SK-N-SH treated with all-trans-retinoic acid at 6 μM for 48 hours (cell line): ENCODE measurements around the gene PIGW.

ENCODE experiments used
- ATAC-seq: fragments of 200-7000 bp; cut with Tn5 transposase; 3 replicates; pipeline ENCODE4 v1.9.1; 2020; ENCODE audit warnings: mild to moderate bottlenecking, moderate library complexity
- ARNTL ChIP-seq: fragments of 450-650 bp; formaldehyde crosslinking; IDR thresholded peaks from 2 replicates; pipeline ENCODE4 v1.5.0; 2020; ENCODE audit warnings: low read depth, mild to moderate bottlenecking, moderate library complexity, borderline replicate concordance
- CSDC2 ChIP-seq: fragments of 250-450 bp; sonication (Bioruptor Pico); IDR thresholded peaks from 2 replicates; pipeline ENCODE4 v1.5.0; 2020; ENCODE audit warnings: mild to moderate bottlenecking, moderate library complexity
- ESRRG ChIP-seq: fragments of 250-450 bp; sonication (Bioruptor Pico); IDR thresholded peaks from 2 replicates; pipeline ENCODE4 v1.6.1; 2021; ENCODE audit warnings: mild to moderate bottlenecking
- ISL1 ChIP-seq: fragments of 250-450 bp; sonication (Bioruptor Pico); IDR thresholded peaks from 2 replicates; pipeline ENCODE4 v2.1.2; 2022; ENCODE audit warnings: mild to moderate bottlenecking, moderate library complexity
- OSR1 ChIP-seq: fragments of 250-450 bp; sonication (Bioruptor Pico); IDR thresholded peaks from 2 replicates; pipeline ENCODE4 v1.8.0; 2022; ENCODE audit warnings: moderate library complexity, mild to moderate bottlenecking, inconsistent platforms
- RARB ChIP-seq: fragments of 250-450 bp; sonication (Bioruptor Pico); IDR thresholded peaks from 2 replicates; pipeline ENCODE4 v1.8.0; 2021; ENCODE audit warnings: mild to moderate bottlenecking, moderate library complexity
- SNAI2 ChIP-seq: fragments of 250-450 bp; sonication (Bioruptor Pico); IDR thresholded peaks from 2 replicates; pipeline ENCODE4 v1.5.0; 2020; ENCODE audit warnings: mild to moderate bottlenecking, moderate library complexity
- TCF4 ChIP-seq: fragments of 250-450 bp; sonication (Bioruptor Pico); IDR thresholded peaks from 2 replicates; pipeline ENCODE4 v1.8.0; 2021; ENCODE audit warnings: mild to moderate bottlenecking, moderate library complexity, borderline replicate concordance
- TOX ChIP-seq: fragments of 250-450 bp; sonication (Bioruptor Pico); IDR thresholded peaks from 2 replicates; pipeline ENCODE4 v1.8.0; 2021; ENCODE audit warnings: mild to moderate bottlenecking, moderate library complexity, borderline replicate concordance
- ZC3H10 ChIP-seq: fragments of 250-450 bp; sonication (Bioruptor Pico); IDR thresholded peaks from 2 replicates; pipeline ENCODE4 v1.5.1; 2021; ENCODE audit warnings: mild to moderate bottlenecking, moderate library complexity
- ZNF565 ChIP-seq: fragments of 450-650 bp; formaldehyde crosslinking; conservative IDR thresholded peaks from 2 replicates; pipeline ENCODE4 v1.5.0; 2020; ENCODE audit warnings: low read depth, mild to moderate bottlenecking, moderate library complexity
- ZNF70 ChIP-seq: fragments of 450-650 bp; formaldehyde crosslinking; IDR thresholded peaks from 2 replicates; pipeline ENCODE4 v1.5.0; 2020; ENCODE audit warnings: mild to moderate bottlenecking, moderate library complexity
- ZNF8 ChIP-seq: fragments of 450-650 bp; formaldehyde crosslinking; IDR thresholded peaks from 2 replicates; pipeline ENCODE4 v1.5.0; 2020; ENCODE audit warnings: mild to moderate bottlenecking, moderate library complexity
- TF ChIP-seq, protein P1 (sequence below): fragments of 250-450 bp; sonication (Bioruptor Pico); IDR thresholded peaks from 2 replicates; pipeline ENCODE4 v1.5.0; 2020; ENCODE audit warnings: mild to moderate bottlenecking, moderate library complexity
- TF ChIP-seq, protein P2 (sequence below): fragments of 250-450 bp; sonication (Bioruptor Pico); IDR thresholded peaks from 2 replicates; pipeline ENCODE4 v1.5.1; 2020; ENCODE audit warnings: low read depth, mild to moderate bottlenecking, moderate library complexity
- TF ChIP-seq, protein P3 (sequence below): fragments of 250-450 bp; sonication (Bioruptor Pico); IDR thresholded peaks from 2 replicates; pipeline ENCODE4 v1.5.1; 2021; ENCODE audit warnings: mild to moderate bottlenecking, moderate library complexity
- TF ChIP-seq, protein P4 (sequence below): fragments of 250-450 bp; sonication (Bioruptor Pico); IDR thresholded peaks from 2 replicates; pipeline ENCODE4 v1.8.0; 2020; ENCODE audit warnings: mild to moderate bottlenecking, moderate library complexity, borderline replicate concordance
- TF ChIP-seq, protein P5 (sequence below): fragments of 250-450 bp; sonication (Bioruptor Pico); IDR thresholded peaks from 2 replicates; pipeline ENCODE4 v1.8.0; 2021; ENCODE audit warnings: low read depth, mild to moderate bottlenecking, moderate library complexity, borderline replicate concordance

Gene PIGW

DNA sequence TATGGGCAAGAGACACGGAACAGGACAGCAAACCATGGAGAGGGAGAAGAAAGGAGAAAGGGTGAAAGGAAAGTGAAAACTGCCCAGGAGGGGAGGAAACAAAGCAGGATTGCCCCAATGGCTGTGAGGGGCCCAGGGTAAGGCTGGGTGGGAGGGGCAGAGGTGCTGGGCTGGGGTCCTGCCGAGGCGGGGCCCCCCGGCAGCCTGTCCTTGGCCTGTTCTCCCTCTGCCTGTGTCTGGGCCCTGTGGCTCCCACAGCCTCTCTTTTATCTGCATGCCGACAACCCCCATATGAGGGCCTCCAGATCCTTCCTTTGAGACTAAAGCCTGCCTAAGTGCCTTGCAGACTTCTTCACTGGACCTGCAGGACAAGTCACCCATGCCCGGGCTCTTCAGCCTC lies 32.8 kb upstream of the PIGW start:
- ATAC-seq, result no peak
- TF ChIP-seq TCF4 (CRISPR knock-in tag) (no peak), ZNF565 (no peak), ARNTL (CRISPR knock-in tag) (no peak), SNAI2 (CRISPR knock-in tag) (no peak), OSR1 (no peak)
- TF ChIP-seq, protein P1, sequence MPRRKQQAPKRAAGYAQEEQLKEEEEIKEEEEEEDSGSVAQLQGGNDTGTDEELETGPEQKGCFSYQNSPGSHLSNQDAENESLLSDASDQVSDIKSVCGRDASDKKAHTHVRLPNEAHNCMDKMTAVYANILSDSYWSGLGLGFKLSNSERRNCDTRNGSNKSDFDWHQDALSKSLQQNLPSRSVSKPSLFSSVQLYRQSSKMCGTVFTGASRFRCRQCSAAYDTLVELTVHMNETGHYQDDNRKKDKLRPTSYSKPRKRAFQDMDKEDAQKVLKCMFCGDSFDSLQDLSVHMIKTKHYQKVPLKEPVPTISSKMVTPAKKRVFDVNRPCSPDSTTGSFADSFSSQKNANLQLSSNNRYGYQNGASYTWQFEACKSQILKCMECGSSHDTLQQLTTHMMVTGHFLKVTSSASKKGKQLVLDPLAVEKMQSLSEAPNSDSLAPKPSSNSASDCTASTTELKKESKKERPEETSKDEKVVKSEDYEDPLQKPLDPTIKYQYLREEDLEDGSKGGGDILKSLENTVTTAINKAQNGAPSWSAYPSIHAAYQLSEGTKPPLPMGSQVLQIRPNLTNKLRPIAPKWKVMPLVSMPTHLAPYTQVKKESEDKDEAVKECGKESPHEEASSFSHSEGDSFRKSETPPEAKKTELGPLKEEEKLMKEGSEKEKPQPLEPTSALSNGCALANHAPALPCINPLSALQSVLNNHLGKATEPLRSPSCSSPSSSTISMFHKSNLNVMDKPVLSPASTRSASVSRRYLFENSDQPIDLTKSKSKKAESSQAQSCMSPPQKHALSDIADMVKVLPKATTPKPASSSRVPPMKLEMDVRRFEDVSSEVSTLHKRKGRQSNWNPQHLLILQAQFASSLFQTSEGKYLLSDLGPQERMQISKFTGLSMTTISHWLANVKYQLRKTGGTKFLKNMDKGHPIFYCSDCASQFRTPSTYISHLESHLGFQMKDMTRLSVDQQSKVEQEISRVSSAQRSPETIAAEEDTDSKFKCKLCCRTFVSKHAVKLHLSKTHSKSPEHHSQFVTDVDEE, result no peak
- TF ChIP-seq, protein P2, sequence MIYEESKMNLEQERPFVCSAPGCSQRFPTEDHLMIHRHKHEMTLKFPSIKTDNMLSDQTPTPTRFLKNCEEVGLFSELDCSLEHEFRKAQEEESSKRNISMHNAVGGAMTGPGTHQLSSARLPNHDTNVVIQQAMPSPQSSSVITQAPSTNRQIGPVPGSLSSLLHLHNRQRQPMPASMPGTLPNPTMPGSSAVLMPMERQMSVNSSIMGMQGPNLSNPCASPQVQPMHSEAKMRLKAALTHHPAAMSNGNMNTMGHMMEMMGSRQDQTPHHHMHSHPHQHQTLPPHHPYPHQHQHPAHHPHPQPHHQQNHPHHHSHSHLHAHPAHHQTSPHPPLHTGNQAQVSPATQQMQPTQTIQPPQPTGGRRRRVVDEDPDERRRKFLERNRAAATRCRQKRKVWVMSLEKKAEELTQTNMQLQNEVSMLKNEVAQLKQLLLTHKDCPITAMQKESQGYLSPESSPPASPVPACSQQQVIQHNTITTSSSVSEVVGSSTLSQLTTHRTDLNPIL, result no peak
- TF ChIP-seq, protein P3, sequence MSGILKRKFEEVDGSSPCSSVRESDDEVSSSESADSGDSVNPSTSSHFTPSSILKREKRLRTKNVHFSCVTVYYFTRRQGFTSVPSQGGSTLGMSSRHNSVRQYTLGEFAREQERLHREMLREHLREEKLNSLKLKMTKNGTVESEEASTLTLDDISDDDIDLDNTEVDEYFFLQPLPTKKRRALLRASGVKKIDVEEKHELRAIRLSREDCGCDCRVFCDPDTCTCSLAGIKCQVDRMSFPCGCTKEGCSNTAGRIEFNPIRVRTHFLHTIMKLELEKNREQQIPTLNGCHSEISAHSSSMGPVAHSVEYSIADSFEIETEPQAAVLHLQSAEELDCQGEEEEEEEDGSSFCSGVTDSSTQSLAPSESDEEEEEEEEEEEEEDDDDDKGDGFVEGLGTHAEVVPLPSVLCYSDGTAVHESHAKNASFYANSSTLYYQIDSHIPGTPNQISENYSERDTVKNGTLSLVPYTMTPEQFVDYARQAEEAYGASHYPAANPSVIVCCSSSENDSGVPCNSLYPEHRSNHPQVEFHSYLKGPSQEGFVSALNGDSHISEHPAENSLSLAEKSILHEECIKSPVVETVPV (CRISPR knock-in tag), result no peak
- TF ChIP-seq, protein P4, sequence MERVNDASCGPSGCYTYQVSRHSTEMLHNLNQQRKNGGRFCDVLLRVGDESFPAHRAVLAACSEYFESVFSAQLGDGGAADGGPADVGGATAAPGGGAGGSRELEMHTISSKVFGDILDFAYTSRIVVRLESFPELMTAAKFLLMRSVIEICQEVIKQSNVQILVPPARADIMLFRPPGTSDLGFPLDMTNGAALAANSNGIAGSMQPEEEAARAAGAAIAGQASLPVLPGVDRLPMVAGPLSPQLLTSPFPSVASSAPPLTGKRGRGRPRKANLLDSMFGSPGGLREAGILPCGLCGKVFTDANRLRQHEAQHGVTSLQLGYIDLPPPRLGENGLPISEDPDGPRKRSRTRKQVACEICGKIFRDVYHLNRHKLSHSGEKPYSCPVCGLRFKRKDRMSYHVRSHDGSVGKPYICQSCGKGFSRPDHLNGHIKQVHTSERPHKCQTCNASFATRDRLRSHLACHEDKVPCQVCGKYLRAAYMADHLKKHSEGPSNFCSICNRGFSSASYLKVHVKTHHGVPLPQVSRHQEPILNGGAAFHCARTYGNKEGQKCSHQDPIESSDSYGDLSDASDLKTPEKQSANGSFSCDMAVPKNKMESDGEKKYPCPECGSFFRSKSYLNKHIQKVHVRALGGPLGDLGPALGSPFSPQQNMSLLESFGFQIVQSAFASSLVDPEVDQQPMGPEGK (CRISPR knock-in tag), result no peak

DNA sequence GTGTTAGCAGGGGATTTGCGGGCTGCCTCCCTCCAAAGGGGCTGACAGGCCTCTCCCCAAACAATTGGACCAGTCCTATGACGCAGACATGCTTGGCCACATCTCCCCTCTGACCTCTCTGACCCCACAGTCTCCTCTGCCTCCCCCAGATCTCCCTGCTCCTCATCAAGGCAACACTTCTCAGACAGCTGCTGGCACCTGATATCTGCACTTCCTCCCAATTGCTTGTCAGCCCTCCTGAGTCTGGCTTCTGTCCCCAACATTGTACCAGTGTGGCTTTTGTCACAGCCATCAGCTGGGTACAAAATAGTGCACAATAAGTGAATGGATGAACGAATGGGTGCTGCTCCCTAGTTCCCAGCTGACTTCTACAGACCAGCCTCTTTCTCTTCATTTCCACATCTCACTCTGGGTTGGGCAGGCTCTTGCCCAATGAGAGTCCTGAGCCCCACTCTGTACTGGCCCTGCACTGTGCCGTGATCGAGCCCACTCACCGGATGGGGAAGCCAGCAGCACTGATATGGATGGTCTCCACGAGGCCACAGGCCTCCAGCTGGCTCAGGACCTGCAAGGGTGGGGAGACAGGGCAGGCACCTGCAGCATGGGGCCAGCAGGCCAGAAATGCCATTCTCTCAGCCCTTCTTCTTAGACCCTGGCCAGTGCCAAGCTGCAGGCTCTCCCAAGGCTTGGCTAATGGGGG lies 31.2 kb upstream of the PIGW start:
- ATAC-seq, result no peak
- TF ChIP-seq, protein P2, result no peak
- no peak for TF ChIP-seq ZC3H10 (CRISPR knock-in tag)
- TF ChIP-seq TCF4 (CRISPR knock-in tag), result no peak
- TF ChIP-seq TOX (CRISPR knock-in tag), result no peak
- TF ChIP-seq, all 23 proteins: peak for 0

DNA sequence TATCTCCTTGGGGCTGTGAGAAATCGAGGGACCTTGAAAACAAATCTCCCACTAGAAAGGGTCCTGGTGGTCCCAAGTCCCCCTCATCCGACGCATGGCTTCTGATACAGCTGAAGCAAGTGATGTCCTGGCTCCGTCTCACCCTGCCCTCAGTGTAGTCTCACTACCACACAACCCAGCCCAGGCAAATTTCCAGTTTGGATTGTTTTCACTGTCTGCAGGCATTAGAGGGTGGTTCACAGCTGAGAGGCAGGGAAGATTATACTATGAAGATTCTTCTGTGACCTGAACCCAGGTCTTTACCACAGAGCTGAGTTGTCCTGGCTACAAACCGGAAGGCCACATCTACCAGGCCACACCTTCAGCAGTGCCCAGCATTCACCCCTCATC lies 30.6 kb upstream of the PIGW start:
- TF ChIP-seq ISL1 (CRISPR knock-in tag) (no peak), ZNF565 (no peak), ZNF8 (CRISPR knock-in tag) (no peak), ESRRG (CRISPR knock-in tag) (no peak)
- TF ChIP-seq, protein P1, result no peak
- no peak for ATAC-seq

DNA sequence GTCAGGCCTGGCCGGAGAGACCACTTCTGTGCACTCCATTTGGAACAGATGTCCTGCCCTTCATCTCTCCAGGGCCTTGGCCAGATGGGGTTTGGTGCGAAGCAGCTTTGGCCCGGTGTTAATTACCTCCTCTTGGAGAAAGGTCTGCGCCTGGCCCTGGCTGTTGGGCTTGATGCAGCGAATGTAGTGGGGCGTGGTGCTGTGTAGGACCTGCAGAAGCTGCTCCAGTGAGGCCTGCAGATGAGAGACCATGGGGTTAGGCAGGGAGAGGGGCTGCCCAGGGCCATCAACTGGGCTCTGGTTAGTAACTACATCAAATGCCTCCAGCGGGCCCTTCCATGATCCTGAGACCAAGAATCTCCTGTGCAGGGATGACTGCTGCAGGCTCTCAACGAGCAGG lies 29.6 kb upstream of the PIGW start:
- no peak for ATAC-seq
- no peak for TF ChIP-seq OSR1
- TF ChIP-seq ZNF70 (CRISPR knock-in tag), result no peak
- TF ChIP-seq TCF4 (CRISPR knock-in tag), result no peak
- no peak for TF ChIP-seq CSDC2 (CRISPR knock-in tag)
- TF ChIP-seq, protein P5, sequence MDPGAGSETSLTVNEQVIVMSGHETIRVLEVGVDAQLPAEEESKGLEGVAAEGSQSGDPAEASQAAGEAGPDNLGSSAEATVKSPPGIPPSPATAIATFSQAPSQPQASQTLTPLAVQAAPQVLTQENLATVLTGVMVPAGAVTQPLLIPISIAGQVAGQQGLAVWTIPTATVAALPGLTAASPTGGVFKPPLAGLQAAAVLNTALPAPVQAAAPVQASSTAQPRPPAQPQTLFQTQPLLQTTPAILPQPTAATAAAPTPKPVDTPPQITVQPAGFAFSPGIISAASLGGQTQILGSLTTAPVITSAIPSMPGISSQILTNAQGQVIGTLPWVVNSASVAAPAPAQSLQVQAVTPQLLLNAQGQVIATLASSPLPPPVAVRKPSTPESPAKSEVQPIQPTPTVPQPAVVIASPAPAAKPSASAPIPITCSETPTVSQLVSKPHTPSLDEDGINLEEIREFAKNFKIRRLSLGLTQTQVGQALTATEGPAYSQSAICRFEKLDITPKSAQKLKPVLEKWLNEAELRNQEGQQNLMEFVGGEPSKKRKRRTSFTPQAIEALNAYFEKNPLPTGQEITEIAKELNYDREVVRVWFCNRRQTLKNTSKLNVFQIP (CRISPR knock-in tag), result no peak
- no peak for TF ChIP-seq RARB (CRISPR knock-in tag)
- no peak for TF ChIP-seq ZC3H10 (CRISPR knock-in tag)
